Esophagus muscularis mucosa (tissue), 4 donors: ENCODE results near the gene TMEM185B.

Experiments
- CTCF ChIP-seq, 3 experiments: fragments of 200-600 bp in 2 of 3; fragments of 450-650 bp in 1 of 3; sonication (generic) in 2 of 3; IDR thresholded peaks; one replicate each; pipeline ENCODE4 v1.5.1; 2017 to 2019; ENCODE audit warnings: antibody characterized with exemption in 3 of 3, mild to moderate bottlenecking in 2 of 3, moderate library complexity in 1 of 3
- EP300 ChIP-seq: sonication (generic); formaldehyde crosslinking; IDR thresholded peaks from one replicate; pipeline ENCODE4 v1.6.1; 2017; ENCODE audit warnings: antibody characterized with exemption
- POLR2A ChIP-seq: fragments of 450-650 bp; IDR thresholded peaks from one replicate; pipeline ENCODE4 v1.6.1; 2017; ENCODE audit warnings: antibody characterized with exemption, moderate library complexity, mild to moderate bottlenecking, low read depth
- POLR2AphosphoS5 ChIP-seq, 2 donors: sonication (generic); formaldehyde crosslinking; IDR thresholded peaks; one replicate each; pipeline ENCODE4 v1.6.1; 2017; ENCODE audit warnings: antibody characterized with exemption in 2 of 2

GRCh38 chr2:120267348-120267747 is 44.1 kb upstream of the TMEM185B start:
- TF ChIP-seq CTCF (IDR thresholded peaks at IDR 0.05) (no peak), EP300 (no peak), POLR2A (no peak), POLR2AphosphoS5 (IDR thresholded peaks at IDR 0.05) (no peak)
